CD14-positive monocyte (primary cell): ENCODE data around the gene CENPB. TPM values are rescaled to one million over a fixed set of nuclear protein-coding genes. Genes with fewer than 3 reads are reported as not detected.

Experiments
- DNase-seq, 3 donors: peaks; one replicate each; pipeline ENCODE4 v3.0.0-alpha.2; 2011 to 2022
- H2AFZ ChIP-seq: 2 replicates; pipeline ENCODE4 v1.6.0; 2012; ENCODE audit warnings: mild to moderate bottlenecking, low read depth, low read length, inconsistent platforms; ENCODE audit not compliant: insufficient read depth, poor library complexity, severe bottlenecking
- H3K27ac ChIP-seq, 2 donors: 1 replicate in 1 of 2; 2 replicates in 1 of 2; pipeline ENCODE4 v1.5.1; 2012 to 2013; ENCODE audit warnings: low read length in 2 of 2, control low read depth in 1 of 2, inconsistent platforms in 1 of 2, low read depth in 1 of 2, mild to moderate bottlenecking in 1 of 2
- H3K27me3 ChIP-seq, 2 donors: one replicate each; pipeline versions ENCODE4 v1.6.0 to v1.6.1; 2011 to 2013; ENCODE audit warnings: low read length in 2 of 2; ENCODE audit not compliant: control insufficient read depth in 2 of 2, insufficient read depth in 2 of 2
- H3K36me3 ChIP-seq, 2 donors: replicated peaks in 1 of 2; 1 replicate in 1 of 2; 2 replicates in 1 of 2; pipeline versions ENCODE4 v1.5.1 to v1.6.1; 2012 to 2013; ENCODE audit warnings: low read length in 2 of 2, control low read depth in 1 of 2, inconsistent platforms in 1 of 2, mild to moderate bottlenecking in 1 of 2; ENCODE audit not compliant: insufficient read depth in 2 of 2, control insufficient read depth in 1 of 2
- H3K4me1 ChIP-seq, 2 donors: 1 replicate in 1 of 2; 2 replicates in 1 of 2; pipeline versions ENCODE4 v1.5.1 to v1.6.1; 2012 to 2013; ENCODE audit warnings: low read length in 2 of 2, control low read depth in 1 of 2, inconsistent platforms in 1 of 2, mild to moderate bottlenecking in 1 of 2, moderate library complexity in 1 of 2; ENCODE audit not compliant: insufficient read depth in 2 of 2, control insufficient read depth in 1 of 2
- H3K4me2 ChIP-seq: replicated peaks from 2 replicates; pipeline ENCODE3; 2012; ENCODE audit warnings: low read length, moderate library complexity, mild to moderate bottlenecking; ENCODE audit not compliant: poor library complexity, severe bottlenecking; ENCODE audit errors: extremely low read depth
- H3K4me3 ChIP-seq, 3 experiments: fragments of 200-600 bp in 1 of 3; sonication (generic) in 1 of 3; replicated peaks in 1 of 3; 1 replicate in 2 of 3; 2 replicates in 1 of 3; pipeline ENCODE4 v1.5.1; 2011 to 2013; ENCODE audit warnings: low read length in 3 of 3, mild to moderate bottlenecking in 3 of 3, control low read depth in 2 of 3, low read depth in 2 of 3, inconsistent platforms in 1 of 3, moderate library complexity in 1 of 3
- H3K79me2 ChIP-seq: 2 replicates; pipeline ENCODE4 v1.6.0; 2012; ENCODE audit warnings: mild to moderate bottlenecking, control low read depth, inconsistent platforms, low read length, moderate library complexity; ENCODE audit not compliant: insufficient read depth
- H3K9ac ChIP-seq: 2 replicates; pipeline ENCODE4 v1.6.0; 2017; ENCODE audit warnings: low read length, mild to moderate bottlenecking; ENCODE audit not compliant: insufficient read depth, poor library complexity, severe bottlenecking
- H3K9me3 ChIP-seq, 2 donors: replicated peaks in 1 of 2; 1 replicate in 1 of 2; 2 replicates in 1 of 2; pipeline versions ENCODE4 v1.5.1 to v1.6.1; 2012 to 2013; ENCODE audit warnings: low read length in 2 of 2, control low read depth in 1 of 2; ENCODE audit not compliant: control insufficient read depth in 1 of 2, insufficient read depth in 1 of 2
- H4K20me1 ChIP-seq: 2 replicates; pipeline ENCODE4 v1.6.0; 2012; ENCODE audit warnings: mild to moderate bottlenecking, low read length, control low read depth, moderate library complexity; ENCODE audit not compliant: insufficient read depth
- H3K27ac Mint-ChIP-seq, 7 donors: one replicate each; pipeline ENCODE4 v1.8.0; 2020; ENCODE audit warnings: mild to moderate bottlenecking in 7 of 7, mixed read lengths in 7 of 7, moderate library complexity in 6 of 7, inconsistent platforms in 2 of 7
- H3K27me3 Mint-ChIP-seq, 3 donors: one replicate each; pipeline ENCODE4 v1.8.0; 2021 to 2022; ENCODE audit warnings: low read depth in 3 of 3, mild to moderate bottlenecking in 3 of 3, mixed read lengths in 3 of 3, moderate library complexity in 3 of 3, inconsistent platforms in 1 of 3
- H3K36me3 Mint-ChIP-seq, 2 donors: one replicate each; pipeline ENCODE4 v1.8.0; 2020; ENCODE audit warnings: mixed read lengths in 2 of 2, inconsistent platforms in 1 of 2, mild to moderate bottlenecking in 1 of 2
- H3K4me1 Mint-ChIP-seq: one replicate; pipeline ENCODE4 v1.8.0; 2020; ENCODE audit warnings: mild to moderate bottlenecking, mixed read lengths
- H3K4me3 Mint-ChIP-seq, 2 donors: one replicate each; pipeline ENCODE4 v1.8.0; 2020; ENCODE audit warnings: mild to moderate bottlenecking in 2 of 2, mixed read lengths in 2 of 2, moderate library complexity in 1 of 2
- H3K9me3 Mint-ChIP-seq, 7 donors: one replicate each; pipeline ENCODE4 v1.8.0; 2020 to 2022; ENCODE audit warnings: mixed read lengths in 7 of 7, mild to moderate bottlenecking in 6 of 7, moderate library complexity in 6 of 7, inconsistent platforms in 2 of 7
- WGBS: methylation state at CpG from one replicate; pipeline ENCODE4 v1.1.5; 2013; ENCODE audit warnings: missing lambda C conversion rate; ENCODE audit not compliant: insufficient coverage; 5-methylcytosine and 5-hydroxymethylcytosine counted together
- intact Hi-C, 2 donors: fragments of 100-400 bp; cut with micrococcal nuclease; formaldehyde crosslinking; loops; one replicate each; pipeline versions ENCODE4 v1.15.0 to v1.15.1; 2023
- polyA plus RNA-seq, 3 donors: library from polyadenylated mRNA; depleted of rRNA in 1 of 3; unstranded in 2 of 3; stranded (reverse) in 1 of 3; fragments of 300-500 nt in 2 of 3; fragments of >200 nt in 1 of 3; fragmentation: Illumina TruSeq in 2 of 3; gene quantifications; 1 replicate in 2 of 3; 2 replicates in 1 of 3; pipeline ENCODE4 v1.2.3, GENCODE V29; 2012 to 2021
- TF ChIP-seq, protein P1 (sequence below): fragments of 200-600 bp; IDR thresholded peaks from one replicate; pipeline ENCODE4 v1.8.0; 2022; ENCODE audit warnings: antibody characterized with exemption, mild to moderate bottlenecking

The CENPB gene
- polyA plus RNA-seq, 3 donors = 1.1 to 18.9 (median 1.4) TPM

DNA sequence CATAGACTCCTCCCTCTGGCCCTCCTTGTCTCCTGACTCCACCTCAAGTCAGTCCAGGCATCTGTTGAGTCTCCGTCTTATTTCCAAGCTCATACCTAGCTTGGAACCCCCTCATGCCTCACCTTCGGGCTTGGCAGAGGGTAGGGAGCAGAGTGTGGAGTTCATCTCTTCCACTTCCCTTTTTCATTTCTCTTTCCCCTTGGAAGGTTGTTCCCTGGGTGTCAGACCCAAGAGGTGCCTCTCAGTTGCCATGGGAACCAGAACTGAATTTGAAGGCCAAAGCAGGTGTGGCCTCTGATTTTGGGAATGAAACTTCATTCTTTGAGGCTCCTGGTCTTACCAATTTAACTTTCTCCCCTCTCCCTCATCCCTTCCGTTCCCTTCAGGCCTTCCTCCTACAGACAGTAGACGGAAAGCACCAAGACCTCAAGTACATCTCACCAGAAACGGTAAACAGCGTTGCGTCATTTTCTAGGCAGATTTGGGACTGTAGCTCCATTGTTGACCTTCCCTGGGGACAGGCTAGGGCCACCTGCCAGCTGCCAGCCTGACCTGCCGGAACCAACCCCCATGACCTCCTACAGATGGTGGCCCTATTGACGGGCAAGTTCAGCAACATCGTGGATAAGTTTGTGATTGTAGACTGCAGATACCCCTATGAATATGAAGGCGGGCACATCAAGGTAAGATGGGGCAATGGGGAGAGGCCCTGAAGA, 16.1 kb upstream of the CENPB start:
- Histone ChIP-seq H3K27me3 (no peaks in the 10 kb centered on the region), H4K20me1 (no peaks in the 10 kb centered on the region), H3K27ac (peak overlapping the region in 1 of 2 donors; percentile 39), H3K9me3 (no peaks in the 10 kb centered on the region), H3K4me2 (no peak overlapping the region), H3K4me1 (peaks cover 60 to 79% of the 10 kb centered on the region in 2 donors), H3K9ac (no peak overlapping the region), H2AFZ (no peak overlapping the region), H3K4me3 (no peak overlapping the region), H3K36me3 (peaks cover 10 to 62% of the 10 kb centered on the region in 2 donors), H3K79me2 (peaks cover 31% of the 10 kb centered on the region)
- peaks cover 37 to 55% of the 10 kb centered on the region in 2 donors for H3K36me3 Mint-ChIP-seq
- peaks cover 0 to 4% (median 0%) of the 10 kb centered on the region in 3 donors for H3K27me3 Mint-ChIP-seq
- 62% methylated on average over 7 of the region's 11 CpGs for WGBS
- H3K4me3 Mint-ChIP-seq = peak overlapping the region in 1 of 2 donors; percentile 63
- TF ChIP-seq, protein P1, sequence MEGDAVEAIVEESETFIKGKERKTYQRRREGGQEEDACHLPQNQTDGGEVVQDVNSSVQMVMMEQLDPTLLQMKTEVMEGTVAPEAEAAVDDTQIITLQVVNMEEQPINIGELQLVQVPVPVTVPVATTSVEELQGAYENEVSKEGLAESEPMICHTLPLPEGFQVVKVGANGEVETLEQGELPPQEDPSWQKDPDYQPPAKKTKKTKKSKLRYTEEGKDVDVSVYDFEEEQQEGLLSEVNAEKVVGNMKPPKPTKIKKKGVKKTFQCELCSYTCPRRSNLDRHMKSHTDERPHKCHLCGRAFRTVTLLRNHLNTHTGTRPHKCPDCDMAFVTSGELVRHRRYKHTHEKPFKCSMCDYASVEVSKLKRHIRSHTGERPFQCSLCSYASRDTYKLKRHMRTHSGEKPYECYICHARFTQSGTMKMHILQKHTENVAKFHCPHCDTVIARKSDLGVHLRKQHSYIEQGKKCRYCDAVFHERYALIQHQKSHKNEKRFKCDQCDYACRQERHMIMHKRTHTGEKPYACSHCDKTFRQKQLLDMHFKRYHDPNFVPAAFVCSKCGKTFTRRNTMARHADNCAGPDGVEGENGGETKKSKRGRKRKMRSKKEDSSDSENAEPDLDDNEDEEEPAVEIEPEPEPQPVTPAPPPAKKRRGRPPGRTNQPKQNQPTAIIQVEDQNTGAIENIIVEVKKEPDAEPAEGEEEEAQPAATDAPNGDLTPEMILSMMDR = no peak
- DNase-seq = no peak
- intact Hi-C loops = no loop called here
- H3K27ac Mint-ChIP-seq = peak overlapping the region; percentile 31 to 81 (median 66)
- peaks cover 0 to 2% (median 0%) of the 10 kb centered on the region in 7 donors for H3K9me3 Mint-ChIP-seq
- H3K4me1 Mint-ChIP-seq = peaks cover 70% of the 10 kb centered on the region

DNA sequence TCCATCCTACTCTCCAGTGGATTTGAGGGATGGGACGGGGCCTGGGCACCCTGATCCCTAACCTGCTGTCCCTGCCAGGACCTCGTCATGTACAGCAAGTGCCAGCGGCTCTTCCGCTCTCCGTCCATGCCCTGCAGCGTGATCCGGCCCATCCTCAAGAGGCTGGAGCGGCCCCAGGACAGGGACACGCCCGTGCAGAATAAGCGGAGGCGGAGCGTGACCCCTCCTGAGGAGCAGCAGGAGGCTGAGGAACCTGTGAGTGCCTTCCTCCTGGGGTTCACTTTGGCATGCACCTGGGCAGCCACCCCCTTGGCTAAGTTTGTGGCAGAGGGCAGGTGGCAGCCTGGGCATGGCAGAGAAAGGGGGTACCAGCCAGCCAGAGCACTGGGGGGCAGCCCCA, 15.3 kb upstream of the CENPB start:
- TF ChIP-seq, protein P1 = no peak
- no peaks in the 10 kb centered on the region for H3K9me3 Mint-ChIP-seq
- H3K36me3 Mint-ChIP-seq = peaks cover 39 to 55% of the 10 kb centered on the region in 2 donors
- no peak for DNase-seq
- H3K27ac ChIP-seq = no peak overlapping the region
- peaks cover 39% of the 10 kb centered on the region for H3K79me2 ChIP-seq
- no peak overlapping the region for H3K4me3 Mint-ChIP-seq
- no peak overlapping the region for H3K4me2 ChIP-seq
- H3K4me1 ChIP-seq = peaks cover 60 to 79% of the 10 kb centered on the region in 2 donors
- no peak overlapping the region for H3K9ac ChIP-seq
- peaks cover 70% of the 10 kb centered on the region for H3K4me1 Mint-ChIP-seq
- H3K4me3 ChIP-seq = no peak overlapping the region
- peaks cover 10 to 62% of the 10 kb centered on the region in 2 donors for H3K36me3 ChIP-seq
- H2AFZ ChIP-seq = no peak overlapping the region
- no peaks in the 10 kb centered on the region for H3K9me3 ChIP-seq
- H4K20me1 ChIP-seq = no peaks in the 10 kb centered on the region
- H3K27ac Mint-ChIP-seq = no peak overlapping the region
- H3K27me3 ChIP-seq = no peaks in the 10 kb centered on the region
- 97% methylated on average over 13 of the region's 13 CpGs for WGBS
- H3K27me3 Mint-ChIP-seq = peaks cover 0 to 4% (median 0%) of the 10 kb centered on the region in 3 donors
- intact Hi-C loops = no loop called here
